SK-N-SH (cell line): ENCODE results near the gene LRRC43. TPM values are rescaled to one million over a fixed set of nuclear protein-coding genes. Genes with fewer than 3 reads are reported as not detected.

Source experiments
- CTCF ChIA-PET: fragments of 300-600, 350-600 bp; formaldehyde crosslinking; extraction: SDS; loops from one replicate; lab custom pipeline; 2021; lab: Yijun Ruan, JAX
- POLR2A ChIA-PET: fragments of 350-600 bp; sonication (Branson Sonifier 250); formaldehyde crosslinking; extraction: SDS; loops from one replicate; lab custom pipeline; 2020; ENCODE audit warnings: antibody characterized with exemption, inconsistent platforms; lab: Yijun Ruan, JAX
- DNase-seq: peaks from one replicate; pipeline ENCODE4 v3.0.0; 2012
- H2AFZ ChIP-seq: fragments of 200-600 bp; sonication (generic); 2 replicates; pipeline ENCODE4 v1.8.1; 2016; ENCODE audit warnings: antibody characterized with exemption, mild to moderate bottlenecking, low read depth
- H3F3A ChIP-seq: fragments of 200-600 bp; sonication (generic); replicated peaks from 2 replicates; pipeline ENCODE3; 2016; ENCODE audit warnings: antibody characterized with exemption, mild to moderate bottlenecking; ENCODE audit not compliant: insufficient read depth
- H3K27ac ChIP-seq, 2 experiments: fragments of 200-500 bp in 1 of 2; fragments of 200-600 bp in 1 of 2; sonication (Bioruptor generic) in 1 of 2; sonication (generic), shearing (Covaris generic) in 1 of 2; 2 replicates each; pipeline versions ENCODE4 v1.5.1 to v1.6.1; 2014 to 2016; ENCODE audit warnings: low read depth in 2 of 2, inconsistent platforms in 1 of 2, low read length in 1 of 2, mild to moderate bottlenecking in 1 of 2, mixed read lengths in 1 of 2
- H3K27me3 ChIP-seq: fragments of 200-600 bp; sonication (generic), shearing (Covaris generic); 2 replicates; pipeline ENCODE4 v1.6.1; 2016; ENCODE audit warnings: mixed run types; ENCODE audit not compliant: insufficient read depth
- H3K36me3 ChIP-seq, 2 experiments: fragments of 200-500 bp in 1 of 2; fragments of 200-600 bp in 1 of 2; sonication (Bioruptor generic) in 1 of 2; sonication (generic) in 1 of 2; replicated peaks in 1 of 2; 2 replicates each; pipeline versions ENCODE3 to v1.5.1; 2014 to 2016; ENCODE audit warnings: low read length in 1 of 2, mild to moderate bottlenecking in 1 of 2; ENCODE audit not compliant: insufficient read depth in 2 of 2, control insufficient read depth in 1 of 2
- H3K4me1 ChIP-seq, 2 experiments: fragments of 200-500 bp in 1 of 2; fragments of 200-600 bp in 1 of 2; sonication (Bioruptor generic) in 1 of 2; sonication (generic), shearing (Covaris generic) in 1 of 2; 2 replicates each; pipeline versions ENCODE4 v1.5.1 to v1.6.1; 2014 to 2016; ENCODE audit warnings: low read depth in 1 of 2, low read length in 1 of 2, mixed run types in 1 of 2; ENCODE audit not compliant: insufficient read depth in 2 of 2, control insufficient read depth in 1 of 2
- H3K4me2 ChIP-seq: fragments of 200-600 bp; sonication (generic), shearing (Covaris generic); 2 replicates; pipeline ENCODE4 v1.6.1; 2017; ENCODE audit warnings: mixed run types
- H3K4me3 ChIP-seq, 2 experiments: fragments of 200-500 bp in 1 of 2; fragments of 200-600 bp in 1 of 2; sonication (Bioruptor generic) in 1 of 2; sonication (generic), shearing (Covaris generic) in 1 of 2; 2 replicates each; pipeline versions ENCODE4 v1.5.1 to v1.8.1; 2014 to 2016; ENCODE audit warnings: low read depth in 2 of 2, inconsistent platforms in 1 of 2, low read length in 1 of 2, mild to moderate bottlenecking in 1 of 2, mixed read lengths in 1 of 2, moderate library complexity in 1 of 2
- H3K79me2 ChIP-seq: fragments of 200-600 bp; sonication (generic); 2 replicates; pipeline ENCODE4 v1.8.1; 2017; ENCODE audit warnings: mild to moderate bottlenecking; ENCODE audit not compliant: insufficient read depth
- H3K9ac ChIP-seq: fragments of 200-600 bp; sonication (generic); 2 replicates; pipeline ENCODE4 v1.6.1; 2017; ENCODE audit warnings: mixed run types
- H3K9me2 ChIP-seq: fragments of 200-600 bp; sonication (generic); 2 replicates; pipeline ENCODE4 v1.6.1; 2017; ENCODE audit warnings: mixed run types
- H3K9me3 ChIP-seq: fragments of 200-600 bp; sonication (generic); 2 replicates; pipeline ENCODE4 v1.6.1; 2017; ENCODE audit warnings: mixed run types, mild to moderate bottlenecking, moderate library complexity
- H4K20me1 ChIP-seq: fragments of 200-600 bp; sonication (generic); 2 replicates; pipeline ENCODE4 v1.6.1; 2017; ENCODE audit warnings: mild to moderate bottlenecking, mixed run types; ENCODE audit not compliant: insufficient read depth
- EP300 ChIP-seq, 2 experiments: IDR thresholded peaks; 2 replicates each; pipeline versions ENCODE4 v1.4.0 to v1.6.1; 2012; ENCODE audit warnings: borderline replicate concordance in 1 of 2, low read depth in 1 of 2, low read length in 1 of 2
- FOSL2 ChIP-seq: IDR thresholded peaks from 2 replicates; pipeline ENCODE4 v1.4.0; 2012; ENCODE audit warnings: low read depth, mild to moderate bottlenecking, moderate library complexity, borderline replicate concordance
- FOXJ3 ChIP-seq: sonication (generic); formaldehyde crosslinking; IDR thresholded peaks from 2 replicates; pipeline ENCODE4 v1.5.1; 2020; ENCODE audit warnings: mild to moderate bottlenecking, missing genetic modification reagents
- GABPA ChIP-seq: IDR thresholded peaks from 2 replicates; pipeline ENCODE4 v1.4.0; 2012; ENCODE audit warnings: low read depth, mild to moderate bottlenecking
- GATA2 ChIP-seq: sonication (generic); formaldehyde crosslinking; IDR thresholded peaks from 2 replicates; pipeline ENCODE4 v1.5.0; 2020; ENCODE audit warnings: mild to moderate bottlenecking, missing genetic modification reagents
- MXI1 ChIP-seq: IDR thresholded peaks from 2 replicates; pipeline ENCODE4 v1.6.1; 2012; ENCODE audit warnings: mild to moderate bottlenecking, low read depth, low read length, improper control_type of control experiment
- NFIC ChIP-seq: IDR thresholded peaks from 2 replicates; pipeline ENCODE4 v1.4.0; 2012; ENCODE audit warnings: borderline replicate concordance
- NRF1 ChIP-seq: IDR thresholded peaks from 2 replicates; pipeline ENCODE4 v1.6.1; 2012; ENCODE audit warnings: low read depth, mild to moderate bottlenecking, low read length
- RFX5 ChIP-seq: IDR thresholded peaks from 2 replicates; pipeline ENCODE4 v1.6.1; 2012; ENCODE audit warnings: mild to moderate bottlenecking, improper control_type of control experiment, low read length
- SMC3 ChIP-seq: IDR thresholded peaks from 2 replicates; pipeline ENCODE4 v1.6.1; 2012; ENCODE audit warnings: low read depth, low read length, improper control_type of control experiment
- TAF1 ChIP-seq: IDR thresholded peaks from 2 replicates; pipeline ENCODE4 v1.6.1; 2012; ENCODE audit warnings: low read depth, mild to moderate bottlenecking, low read length, moderate library complexity, borderline replicate concordance
- TCF12 ChIP-seq: IDR thresholded peaks from 2 replicates; pipeline ENCODE4 v1.4.0; 2012
- WGBS: methylation state at CpG from one replicate; pipeline ENCODE4 v1.1.6; 2017; ENCODE audit warnings: low lambda C conversion rate; 5-methylcytosine and 5-hydroxymethylcytosine counted together
- polyA plus RNA-seq, 3 experiments: library from polyadenylated mRNA; depleted of rRNA; stranded (reverse); fragments of >200 nt; gene quantifications; 2 replicates each; pipeline ENCODE4 v1.2.3, GENCODE V29; 2012
- TF ChIP-seq, protein P1 (sequence below): IDR thresholded peaks from 2 replicates; pipeline ENCODE4 v1.4.0; 2012; ENCODE audit warnings: low read depth, borderline replicate concordance
- TF ChIP-seq, protein P2 (sequence below): fragments of 150-350 bp; IDR thresholded peaks from 2 replicates; pipeline ENCODE4 v1.6.1; 2016; ENCODE audit warnings: mild to moderate bottlenecking, low read depth, low read length
- TF ChIP-seq, protein P3 (sequence below): IDR thresholded peaks from 2 replicates; pipeline ENCODE4 v1.6.1; 2012; ENCODE audit warnings: mild to moderate bottlenecking, low read depth, low read length, moderate library complexity

The LRRC43 gene
- polyA plus RNA-seq, 1 of the 3 experiments (the other 2 are of a cell fraction), result 0.94 TPM

DNA sequence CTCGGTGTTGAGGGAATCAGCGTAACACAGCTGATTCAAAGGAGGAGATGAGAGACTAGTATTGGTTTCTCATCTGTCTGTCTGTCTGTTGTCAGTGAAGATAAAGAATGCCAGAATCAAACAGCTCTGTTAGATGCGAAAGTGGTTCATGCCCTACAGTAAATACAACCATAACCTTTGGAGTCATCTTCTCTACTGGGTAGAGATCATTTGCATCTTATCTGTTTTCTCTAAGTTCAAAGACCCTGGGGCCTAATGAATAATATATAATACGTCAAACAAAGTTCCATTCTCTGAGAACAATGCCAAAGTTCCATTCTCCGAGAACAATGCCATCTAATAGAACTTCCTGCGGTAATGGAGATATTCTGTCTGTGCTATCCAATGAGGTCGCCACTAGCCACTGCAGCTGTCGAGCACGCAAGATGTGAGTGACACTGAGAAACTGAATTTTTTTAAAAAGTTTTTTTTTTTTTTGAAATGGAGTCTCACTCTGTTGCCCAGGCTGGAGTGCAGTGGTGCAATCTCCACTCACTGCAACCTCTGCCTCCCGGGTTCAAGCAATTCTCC, 15.5 kb upstream of the LRRC43 start (continued):
- TF ChIP-seq GABPA (no peak), TCF12 (no peak), NFIC (no peak), RFX5 (no peak), NRF1 (no peak), GATA2 (CRISPR knock-in tag) (no peak), TAF1 (no peak)
- TF ChIP-seq, protein P1, sequence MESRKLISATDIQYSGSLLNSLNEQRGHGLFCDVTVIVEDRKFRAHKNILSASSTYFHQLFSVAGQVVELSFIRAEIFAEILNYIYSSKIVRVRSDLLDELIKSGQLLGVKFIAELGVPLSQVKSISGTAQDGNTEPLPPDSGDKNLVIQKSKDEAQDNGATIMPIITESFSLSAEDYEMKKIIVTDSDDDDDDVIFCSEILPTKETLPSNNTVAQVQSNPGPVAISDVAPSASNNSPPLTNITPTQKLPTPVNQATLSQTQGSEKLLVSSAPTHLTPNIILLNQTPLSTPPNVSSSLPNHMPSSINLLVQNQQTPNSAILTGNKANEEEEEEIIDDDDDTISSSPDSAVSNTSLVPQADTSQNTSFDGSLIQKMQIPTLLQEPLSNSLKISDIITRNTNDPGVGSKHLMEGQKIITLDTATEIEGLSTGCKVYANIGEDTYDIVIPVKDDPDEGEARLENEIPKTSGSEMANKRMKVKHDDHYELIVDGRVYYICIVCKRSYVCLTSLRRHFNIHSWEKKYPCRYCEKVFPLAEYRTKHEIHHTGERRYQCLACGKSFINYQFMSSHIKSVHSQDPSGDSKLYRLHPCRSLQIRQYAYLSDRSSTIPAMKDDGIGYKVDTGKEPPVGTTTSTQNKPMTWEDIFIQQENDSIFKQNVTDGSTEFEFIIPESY, result no peak

DNA sequence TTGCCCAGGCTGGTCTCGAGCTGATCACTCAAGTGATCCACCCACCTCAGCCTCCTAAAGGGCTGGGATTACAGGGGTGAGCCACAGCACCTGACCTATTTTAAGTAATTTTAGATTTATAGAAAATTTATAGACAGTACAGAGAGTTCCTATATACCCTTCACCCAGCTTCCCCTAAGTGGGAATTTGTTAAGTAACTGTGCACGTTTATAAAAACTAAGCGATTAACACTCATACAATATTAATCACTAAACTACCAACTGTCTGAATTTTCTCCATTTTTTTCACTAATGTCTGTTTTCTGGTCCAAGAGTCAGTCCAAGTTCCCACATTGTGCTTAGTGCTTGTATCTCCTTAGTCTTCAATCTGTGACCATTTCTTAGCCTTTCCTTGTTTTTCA, 14.4 kb upstream of the LRRC43 start:
- Histone ChIP-seq H4K20me1 (no peaks in the 10 kb centered on the region), H3F3A (no peaks in the 10 kb centered on the region), H3K79me2 (no peaks in the 10 kb centered on the region), H3K4me2 (no peak overlapping the region), H3K4me3 (no peak overlapping the region), H3K9me2 (no peaks in the 10 kb centered on the region), H3K36me3 (no peaks in the 10 kb centered on the region), H3K9me3 (no peaks in the 10 kb centered on the region), H2AFZ (no peak overlapping the region), H3K9ac (no peak overlapping the region), H3K4me1 (no peaks in the 10 kb centered on the region), H3K27me3 (no peaks in the 10 kb centered on the region), H3K27ac (no peak overlapping the region)
- 96% methylated on average over 3 of the region's 3 CpGs for WGBS
- ChIA-PET CTCF (interaction anchor here (0.8 to 1.2 kb wide), 2 partner anchors 22 to 114 kb away, joined by 3 read pairs; no protein-coding TSS in a partner anchor), POLR2A (no interaction called here)
- no peak for DNase-seq
- TF ChIP-seq FOXJ3 (no peak), NRF1 (no peak), EP300 (IDR thresholded peaks at IDR 0.05; ENCODE audit: borderline replicate concordance in 1 of 2, low read depth in 1 of 2, low read length in 1 of 2) (no peak), TAF1 (no peak), MXI1 (no peak), SMC3 (no peak), FOSL2 (no peak)
- TF ChIP-seq, protein P1, result no peak
- TF ChIP-seq, protein P2, sequence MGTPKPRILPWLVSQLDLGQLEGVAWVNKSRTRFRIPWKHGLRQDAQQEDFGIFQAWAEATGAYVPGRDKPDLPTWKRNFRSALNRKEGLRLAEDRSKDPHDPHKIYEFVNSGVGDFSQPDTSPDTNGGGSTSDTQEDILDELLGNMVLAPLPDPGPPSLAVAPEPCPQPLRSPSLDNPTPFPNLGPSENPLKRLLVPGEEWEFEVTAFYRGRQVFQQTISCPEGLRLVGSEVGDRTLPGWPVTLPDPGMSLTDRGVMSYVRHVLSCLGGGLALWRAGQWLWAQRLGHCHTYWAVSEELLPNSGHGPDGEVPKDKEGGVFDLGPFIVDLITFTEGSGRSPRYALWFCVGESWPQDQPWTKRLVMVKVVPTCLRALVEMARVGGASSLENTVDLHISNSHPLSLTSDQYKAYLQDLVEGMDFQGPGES, result no peak
- TF ChIP-seq, protein P3, sequence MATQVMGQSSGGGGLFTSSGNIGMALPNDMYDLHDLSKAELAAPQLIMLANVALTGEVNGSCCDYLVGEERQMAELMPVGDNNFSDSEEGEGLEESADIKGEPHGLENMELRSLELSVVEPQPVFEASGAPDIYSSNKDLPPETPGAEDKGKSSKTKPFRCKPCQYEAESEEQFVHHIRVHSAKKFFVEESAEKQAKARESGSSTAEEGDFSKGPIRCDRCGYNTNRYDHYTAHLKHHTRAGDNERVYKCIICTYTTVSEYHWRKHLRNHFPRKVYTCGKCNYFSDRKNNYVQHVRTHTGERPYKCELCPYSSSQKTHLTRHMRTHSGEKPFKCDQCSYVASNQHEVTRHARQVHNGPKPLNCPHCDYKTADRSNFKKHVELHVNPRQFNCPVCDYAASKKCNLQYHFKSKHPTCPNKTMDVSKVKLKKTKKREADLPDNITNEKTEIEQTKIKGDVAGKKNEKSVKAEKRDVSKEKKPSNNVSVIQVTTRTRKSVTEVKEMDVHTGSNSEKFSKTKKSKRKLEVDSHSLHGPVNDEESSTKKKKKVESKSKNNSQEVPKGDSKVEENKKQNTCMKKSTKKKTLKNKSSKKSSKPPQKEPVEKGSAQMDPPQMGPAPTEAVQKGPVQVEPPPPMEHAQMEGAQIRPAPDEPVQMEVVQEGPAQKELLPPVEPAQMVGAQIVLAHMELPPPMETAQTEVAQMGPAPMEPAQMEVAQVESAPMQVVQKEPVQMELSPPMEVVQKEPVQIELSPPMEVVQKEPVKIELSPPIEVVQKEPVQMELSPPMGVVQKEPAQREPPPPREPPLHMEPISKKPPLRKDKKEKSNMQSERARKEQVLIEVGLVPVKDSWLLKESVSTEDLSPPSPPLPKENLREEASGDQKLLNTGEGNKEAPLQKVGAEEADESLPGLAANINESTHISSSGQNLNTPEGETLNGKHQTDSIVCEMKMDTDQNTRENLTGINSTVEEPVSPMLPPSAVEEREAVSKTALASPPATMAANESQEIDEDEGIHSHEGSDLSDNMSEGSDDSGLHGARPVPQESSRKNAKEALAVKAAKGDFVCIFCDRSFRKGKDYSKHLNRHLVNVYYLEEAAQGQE, result no peak
